ENCODE results near the gene FCHO2.

FCHO2 gene

GRCh38 chr5:73094415-73094814, 138.6 kb downstream of the FCHO2 start:
- H3K4me3 ChIP-seq (ENCODE audit: low read depth, low read length) = no peak overlapping the region
- ChIA-PET CTCF (interaction anchor here (0.7 to 3.5 kb wide), 10 partner anchors 8 to 360 kb away, joined by 3 to 25 read pairs (median 4); no protein-coding TSS in a partner anchor), POLR2A (interaction anchor here (0.9 to 1.0 kb wide), 2 partner anchors 21 to 354 kb away, joined by 3 to 4 read pairs; partner anchors contain the start of gene FOXD1)
- TF ChIP-seq CTCF (IDR thresholded peaks at IDR 0.05; ENCODE audit: insufficient read depth, low read length, missing control alignments) = no peak
- DNase-seq (ENCODE audit: low read depth, low spot score) = no peak

GRCh38 chr5:73095564-73096238, 139.9 kb downstream of the FCHO2 start:
- ChIA-PET POLR2A (interaction anchor here (0.6 to 1.9 kb wide), 2 partner anchors 20 to 353 kb away, joined by 3 to 5 read pairs; partner anchors contain the start of gene FOXD1), CTCF (interaction anchor here (0.7 to 3.5 kb wide), 4 partner anchors 12 to 441 kb away, joined by 3 to 25 read pairs (median 11); no protein-coding TSS in a partner anchor)
- H3K4me3 ChIP-seq (ENCODE audit: low read depth, low read length) = no peak overlapping the region
- DNase-seq (ENCODE audit: low read depth, low spot score) = no peak
- TF ChIP-seq CTCF (IDR thresholded peaks at IDR 0.05; ENCODE audit: insufficient read depth, low read length, missing control alignments) = no peak

DNA sequence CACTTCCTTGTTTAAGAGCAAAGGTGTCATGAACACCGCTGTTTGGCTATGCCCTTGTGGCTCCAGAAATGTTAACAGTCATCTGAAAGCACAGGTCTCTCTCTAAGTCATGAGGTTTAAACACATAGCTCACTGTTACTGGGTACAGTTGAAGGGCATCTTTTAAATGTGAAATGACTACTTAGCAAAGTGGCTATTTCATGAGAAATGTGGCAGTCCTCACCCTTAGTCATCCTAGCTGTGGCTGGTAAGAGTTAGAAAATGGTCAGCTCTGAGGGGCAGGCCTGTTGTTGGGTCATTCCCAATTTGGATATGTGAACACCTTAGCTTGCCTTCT, 140.4 kb downstream of the FCHO2 start:
- TF ChIP-seq CTCF (IDR thresholded peaks at IDR 0.05; ENCODE audit: insufficient read depth, low read length, missing control alignments) = no peak
- no peak overlapping the region for H3K4me3 ChIP-seq (ENCODE audit: low read depth, low read length)
- ChIA-PET CTCF (interaction anchor here (0.7 to 3.5 kb wide), 4 partner anchors 13 to 441 kb away, joined by 3 to 25 read pairs (median 13); no protein-coding TSS in a partner anchor), POLR2A (interaction anchor here (1.9 kb wide), 1 partner anchor 19 kb away, joined by 5 read pairs; no protein-coding TSS in a partner anchor)
- DNase-seq (ENCODE audit: low read depth, low spot score) = no peak

- H3K4me3 ChIP-seq (ENCODE audit: low read depth, low read length) = no peak overlapping the region
- CTCF ChIA-PET = interaction anchor here (0.8 to 2.9 kb wide), 5 partner anchors 14 to 118 kb away, joined by 3 to 12 read pairs (median 8); no protein-coding TSS in a partner anchor
- POLR2A ChIA-PET = no interaction called here
- DNase-seq (ENCODE audit: low read depth, low spot score) = no peak
- TF ChIP-seq CTCF (IDR thresholded peaks at IDR 0.05; ENCODE audit: insufficient read depth, low read length, missing control alignments) = no peak
Observed at GRCh38 chr5:73097740-73098139, 141.9 kb downstream of the FCHO2 start.

DNA sequence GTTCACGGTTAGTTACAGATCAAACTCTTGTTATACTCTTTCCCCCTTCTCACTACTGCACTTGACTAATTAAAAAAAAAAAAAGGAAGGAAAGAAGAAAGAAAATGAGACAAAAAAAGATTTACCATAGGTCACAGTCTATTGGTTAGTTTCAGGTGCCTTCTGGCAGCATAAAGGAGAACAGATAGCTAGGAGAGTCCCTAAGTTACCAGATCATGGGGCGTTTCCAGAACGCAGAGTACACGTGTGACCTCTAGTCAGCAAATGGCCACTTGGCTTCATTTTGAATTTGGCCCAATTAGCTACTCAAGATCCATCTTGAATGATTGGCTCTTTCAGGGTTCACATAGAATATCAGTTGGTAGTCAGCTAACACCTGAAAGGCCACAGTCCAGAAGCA, 144.3 kb downstream of the FCHO2 start:
- ChIA-PET POLR2A (no interaction called here), CTCF (interaction anchor here (1.1 to 2.9 kb wide), 6 partner anchors 10 to 118 kb away, joined by 3 to 10 read pairs (median 4); no protein-coding TSS in a partner anchor)
- H3K4me3 ChIP-seq (ENCODE audit: low read depth, low read length) = no peak overlapping the region
- TF ChIP-seq CTCF (IDR thresholded peaks at IDR 0.05; ENCODE audit: insufficient read depth, low read length, missing control alignments) = no peak
- no peak for DNase-seq (ENCODE audit: low read depth, low spot score)

DNA sequence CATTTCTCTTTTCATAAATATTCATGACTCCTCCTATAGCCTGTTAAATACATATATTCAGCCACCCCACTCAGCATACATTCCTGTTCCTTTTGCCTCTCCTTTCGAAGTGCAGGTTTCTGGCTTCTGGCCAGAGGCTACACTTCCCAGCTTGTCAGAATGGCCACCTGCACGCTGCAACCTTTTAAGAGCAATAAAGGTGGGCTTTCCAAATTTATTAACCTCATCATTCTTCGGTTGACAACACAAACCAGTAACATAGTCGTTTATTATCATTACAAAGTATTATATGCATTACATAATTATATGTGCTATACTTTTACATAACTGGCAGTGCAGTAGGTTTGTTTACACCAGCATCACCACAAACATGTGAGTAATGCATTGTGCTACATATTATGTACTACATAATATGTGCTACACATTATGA, 148.0 kb downstream of the FCHO2 start:
- H3K4me3 ChIP-seq (ENCODE audit: low read depth, low read length) = no peak overlapping the region
- DNase-seq (ENCODE audit: low read depth, low spot score) = no peak
- TF ChIP-seq CTCF (IDR thresholded peaks at IDR 0.05; ENCODE audit: insufficient read depth, low read length, missing control alignments) = no peak
- POLR2A ChIA-PET = no interaction called here
- CTCF ChIA-PET = interaction anchor here (1.1 kb wide), 1 partner anchor 113 kb away, joined by 4 read pairs; no protein-coding TSS in a partner anchor
